ENCODE measurements around the gene GPR132. TPM values are rescaled to one million over a fixed set of nuclear protein-coding genes. Genes with fewer than 3 reads are reported as not detected.

The GPR132 gene
- total RNA-seq, 2 donors from 2014 or later, result 1.0 TPM

DNA sequence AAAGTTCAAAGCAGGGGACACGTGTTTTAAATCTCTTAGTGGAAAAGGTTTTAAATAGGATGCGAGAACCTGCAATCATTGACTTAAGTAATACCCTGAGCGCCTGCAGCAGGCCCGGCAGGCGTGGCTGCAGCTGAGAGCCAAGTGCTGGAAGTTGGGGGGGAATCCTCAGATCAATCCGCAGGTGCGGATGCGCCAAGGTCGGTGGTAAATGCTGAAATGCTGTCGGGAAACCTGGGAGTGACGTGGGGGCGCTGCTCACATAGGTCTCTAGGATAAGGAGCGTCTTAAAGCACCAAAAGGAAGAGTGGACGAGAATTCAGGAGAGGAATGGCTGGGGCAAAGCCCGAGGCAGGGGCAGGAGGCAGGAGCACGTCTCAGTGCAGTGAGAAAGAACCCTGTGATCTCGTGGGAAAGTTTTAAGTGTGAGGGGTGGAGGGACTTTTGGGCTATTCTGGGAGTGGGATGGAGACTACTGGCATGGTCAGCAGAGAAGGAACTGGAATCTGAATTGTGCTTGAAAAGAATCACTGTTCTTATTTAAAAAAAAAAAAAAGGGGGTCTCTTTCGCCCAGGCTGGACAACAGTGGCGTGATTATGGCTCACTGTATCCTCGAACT is 43.5 kb downstream of the GPR132 start:
- Histone ChIP-seq H3K9me3 (no peaks in the 10 kb centered on the region), H3K27me3 (no peaks in the 10 kb centered on the region), H3K4me1 (peaks cover 21% of the 10 kb centered on the region), H3K4me3 (peak overlapping the region; percentile 55), H3K27ac (peak overlapping the region; percentile 63), H3K9ac (ENCODE audit: low read depth in 2 of 2, low read length in 2 of 2) (peak overlapping the region; percentile 74 to 93), H3K36me3 (no peaks in the 10 kb centered on the region)
- intact Hi-C loops (cut with DNase I), result no loop called here
- no peak for TF ChIP-seq CTCF (IDR thresholded peaks at IDR 0.05)
- peak; percentile 66 for DNase-seq

DNA sequence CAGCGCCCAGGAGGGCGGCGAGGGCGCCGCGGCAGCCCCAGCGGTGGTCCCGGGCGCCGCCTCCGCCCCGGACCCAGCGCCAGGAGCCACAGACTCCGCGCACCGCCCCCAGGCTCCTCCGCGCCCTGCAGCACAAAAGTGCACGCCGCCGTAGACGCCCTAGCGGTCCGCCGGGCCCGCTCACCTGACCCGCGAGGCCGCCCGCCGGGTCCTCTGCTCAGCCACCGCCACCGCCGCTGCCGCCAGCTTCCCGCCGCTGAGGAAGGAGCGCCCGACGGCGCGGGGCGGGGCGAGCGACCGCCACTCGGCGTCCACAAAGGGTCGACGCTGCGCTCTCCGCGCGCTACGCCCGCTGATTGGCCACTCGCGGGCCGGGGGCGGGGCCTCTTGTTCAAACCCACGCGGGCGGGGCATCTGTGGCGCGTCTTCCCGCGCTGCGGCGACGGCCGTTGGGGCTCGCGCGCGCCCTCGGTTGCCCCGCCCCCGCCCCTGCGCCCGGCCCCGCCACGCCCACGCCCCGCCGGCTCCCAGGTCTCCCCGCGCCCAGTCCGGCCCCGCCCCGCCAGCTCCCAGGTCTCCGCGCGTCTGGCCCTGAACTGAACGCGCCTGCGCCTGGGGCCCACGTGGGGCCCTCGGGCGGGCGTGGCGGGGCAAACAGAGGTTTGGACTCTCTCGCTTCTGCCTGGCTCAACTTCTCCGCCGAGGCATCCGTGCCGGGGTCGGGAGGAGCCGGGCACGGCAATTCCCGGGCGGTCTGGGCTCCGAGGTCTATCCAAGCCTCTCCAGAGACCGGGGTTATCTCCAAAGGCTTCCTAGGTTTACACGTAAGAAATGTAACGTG is 44.2 kb downstream of the GPR132 start, which contains the start of gene CDCA4:
Gene CDCA4, minus strand, starts transcription at position 269 of the 841 bp plus-strand sequence. CDS start 9,154 bp downstream, outside the sequence.
- Histone ChIP-seq H3K4me1 (peaks cover 23% of the 10 kb centered on the region), H3K4me3 (peak within 1 kb of the TSS; percentile 99), H3K9ac (ENCODE audit: low read depth in 2 of 2, low read length in 2 of 2) (peak within 1 kb of the TSS; percentile 83 to 93), H3K27ac (peak within 1 kb of the TSS; percentile 81), H3K27me3 (no peaks in the 10 kb centered on the region), H3K36me3 (no peaks in the 10 kb centered on the region), H3K9me3 (no peaks in the 10 kb centered on the region)
- no peak for TF ChIP-seq CTCF (IDR thresholded peaks at IDR 0.05)
- intact Hi-C loops (cut with DNase I), result no loop called here
- DNase-seq, result peak; percentile 97

DNA sequence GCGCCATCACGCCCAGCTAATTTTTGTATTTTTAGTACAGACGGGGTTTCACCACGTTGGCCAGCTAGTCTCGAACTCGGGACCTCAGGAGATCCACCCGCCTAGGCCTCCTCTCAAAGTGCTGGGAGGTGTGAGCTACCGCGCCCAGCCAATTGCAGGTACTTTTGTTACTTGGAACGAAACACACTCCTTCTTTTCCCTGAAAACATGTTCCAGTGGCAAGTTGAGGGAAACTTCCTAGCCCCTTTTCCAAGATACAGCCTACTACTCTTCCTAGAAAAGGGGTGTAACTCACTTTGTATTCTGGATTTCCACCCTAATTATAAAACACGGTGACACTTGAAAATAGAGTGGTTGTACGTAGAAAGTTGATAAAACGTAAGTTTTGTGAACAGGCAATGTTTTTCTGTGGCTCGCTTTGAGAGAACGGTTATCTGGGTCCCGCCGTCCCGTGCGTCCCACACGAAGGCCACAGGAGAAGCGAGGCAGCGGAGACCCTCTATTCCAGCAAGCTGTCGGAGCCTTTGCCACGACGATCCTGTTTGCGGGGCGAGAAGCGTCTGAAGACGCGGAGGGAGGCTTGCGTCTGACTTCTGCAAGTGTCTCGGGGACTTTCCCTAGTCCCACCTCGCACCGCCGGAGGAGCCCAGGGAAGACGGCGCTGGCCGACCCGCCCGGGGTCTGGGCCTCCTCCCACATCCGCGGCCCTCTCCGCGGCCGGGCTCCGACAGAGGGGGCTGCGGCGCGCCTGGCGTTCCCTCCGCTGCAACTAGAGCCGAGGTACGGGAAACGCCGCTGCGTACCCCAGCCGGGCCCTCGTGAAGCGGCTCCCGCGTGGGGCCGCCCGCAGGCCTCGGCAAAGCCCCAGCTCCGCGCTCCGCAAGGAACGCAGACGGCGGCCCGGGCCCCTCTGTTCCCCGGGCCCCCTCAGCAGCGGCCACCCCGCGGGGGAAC is 45.1 kb downstream of the GPR132 start:
- peaks cover 23% of the 10 kb centered on the region for H3K4me1 ChIP-seq
- intact Hi-C loops (cut with DNase I), result loop anchor here (5.0 kb wide), 1 partner anchor 38 kb away; no protein-coding TSS in a partner anchor

GRCh38 chr14:105018414-105018813 is 46.8 kb downstream of the GPR132 start:
- no peak for DNase-seq
- H3K36me3 ChIP-seq, result no peaks in the 10 kb centered on the region
- no peak overlapping the region for H3K27ac ChIP-seq
- H3K9me3 ChIP-seq, result no peaks in the 10 kb centered on the region
- H3K4me3 ChIP-seq, result no peak overlapping the region
- H3K4me1 ChIP-seq, result peaks cover 23% of the 10 kb centered on the region
- H3K27me3 ChIP-seq, result no peaks in the 10 kb centered on the region
- TF ChIP-seq CTCF (IDR thresholded peaks at IDR 0.05), result no peak
- intact Hi-C loops (cut with DNase I), result loop anchor here (5.0 kb wide), 1 partner anchor 36 kb away; no protein-coding TSS in a partner anchor
- no peak overlapping the region for H3K9ac ChIP-seq (ENCODE audit: low read depth in 2 of 2, low read length in 2 of 2)

More for the DNA sequence above, 45.1 kb downstream of the GPR132 start:
- no peak for TF ChIP-seq CTCF (IDR thresholded peaks at IDR 0.05)
- H3K9me3 ChIP-seq, result no peaks in the 10 kb centered on the region
- peak overlapping the region; percentile 99 for H3K4me3 ChIP-seq
- H3K36me3 ChIP-seq, result no peaks in the 10 kb centered on the region
- peak; percentile 37 for DNase-seq
- H3K27me3 ChIP-seq, result no peaks in the 10 kb centered on the region
- H3K9ac ChIP-seq (ENCODE audit: low read depth in 2 of 2, low read length in 2 of 2), result peak overlapping the region; percentile 82 to 83
- peak overlapping the region; percentile 81 for H3K27ac ChIP-seq

GRCh38 chr14:105015905-105016304 is 49.3 kb downstream of the GPR132 start:
- Histone ChIP-seq H3K4me3 (no peak overlapping the region), H3K9me3 (no peaks in the 10 kb centered on the region), H3K27ac (no peak overlapping the region), H3K36me3 (peaks cover 4% of the 10 kb centered on the region), H3K4me1 (peaks cover 23% of the 10 kb centered on the region), H3K27me3 (no peaks in the 10 kb centered on the region), H3K9ac (ENCODE audit: low read depth in 2 of 2, low read length in 2 of 2) (no peak overlapping the region)
- DNase-seq, result no peak
- TF ChIP-seq CTCF (IDR thresholded peaks at IDR 0.05), result no peak
- intact Hi-C loops (cut with DNase I), result loop anchor here (5.0 kb wide), 1 partner anchor 34 kb away; no protein-coding TSS in a partner anchor
